HG03520 (cell line): ENCODE measurements around the gene PLEKHG5.
"Not testable (repeated sequence)": the region's sequence is repeated elsewhere in the genome, so short reads cannot be mapped to it uniquely, and the experiment has no call there.

Experiments
- ATAC-seq: cut with Tn5 transposase; IDR thresholded peaks from one replicate; pipeline ENCODE4 v1.9.1; 2021; ENCODE audit warnings: mild to moderate bottlenecking, moderate library complexity; ENCODE audit not compliant: unreplicated experiment

PLEKHG5 gene

GRCh38 chr1:6497215-6497866 lies 5.9 kb upstream of the PLEKHG5 start:
- no peak for ATAC-seq

GRCh38 chr1:6496890-6497214 lies 5.4 kb upstream of the PLEKHG5 start:
- no peak for ATAC-seq

- ATAC-seq: no peak
Measured at GRCh38 chr1:6496365-6496721, 4.9 kb upstream of the PLEKHG5 start.

- no peak for ATAC-seq
Measured at GRCh38 chr1:6495540-6496364, 4.3 kb upstream of the PLEKHG5 start.

- no peak for ATAC-seq
Measured at GRCh38 chr1:6495041-6495441, 3.6 kb upstream of the PLEKHG5 start.

- no peak for ATAC-seq
Measured at GRCh38 chr1:6494627-6495026, 3.2 kb upstream of the PLEKHG5 start.

GRCh38 chr1:6493834-6494223 lies 2.4 kb upstream of the PLEKHG5 start:
- ATAC-seq: not testable (repeated sequence)

GRCh38 chr1:6491966-6492365 lies 499 bp upstream of the PLEKHG5 start:
- ATAC-seq: no peak

GRCh38 chr1:6491081-6491449 lies 402 bp downstream of the PLEKHG5 start:
- ATAC-seq: no peak

- no peak for ATAC-seq
Measured at GRCh38 chr1:6490181-6491080, 1.0 kb downstream of the PLEKHG5 start.

GRCh38 chr1:6489799-6490180 lies 1.7 kb downstream of the PLEKHG5 start:
- ATAC-seq: no peak

- ATAC-seq: no peak
Measured at GRCh38 chr1:6489383-6489765, 2.1 kb downstream of the PLEKHG5 start.

GRCh38 chr1:6488602-6489382 lies 2.7 kb downstream of the PLEKHG5 start:
- no peak for ATAC-seq

GRCh38 chr1:6487804-6488484 lies 3.5 kb downstream of the PLEKHG5 start:
- ATAC-seq: no peak

GRCh38 chr1:6486433-6487011 lies 4.9 kb downstream of the PLEKHG5 start:
- ATAC-seq: no peak

GRCh38 chr1:6485168-6486101 lies 6.0 kb downstream of the PLEKHG5 start:
- ATAC-seq: no peak

GRCh38 chr1:6484826-6485167 lies 6.7 kb downstream of the PLEKHG5 start:
- no peak for ATAC-seq

- no peak for ATAC-seq
Measured at GRCh38 chr1:6483761-6484117, 7.7 kb downstream of the PLEKHG5 start.
